ENCODE measurements around the gene PACC1.
"Not testable (repeated sequence)": the region's sequence is repeated elsewhere in the genome, so short reads cannot be mapped to it uniquely, and the experiment has no call there.

PACC1 gene

DNA sequence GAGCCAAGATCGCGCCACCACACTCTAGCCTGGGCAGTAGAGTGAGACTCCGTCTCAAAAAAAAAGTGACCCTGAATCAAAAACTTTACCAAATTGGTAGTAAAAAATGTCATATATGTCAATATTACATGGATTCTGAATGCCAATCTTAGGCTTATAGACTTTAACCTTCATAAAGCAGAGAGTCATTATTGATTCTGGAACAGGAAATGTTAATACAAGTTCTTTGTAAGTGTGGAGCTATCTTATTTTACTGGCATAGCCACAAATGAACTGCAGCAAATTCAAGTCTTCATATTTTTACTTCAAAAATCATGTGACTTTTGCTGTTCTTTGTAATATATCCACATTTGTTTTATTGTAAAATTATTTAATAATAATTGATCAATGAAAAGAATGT, 88.1 kb downstream of the PACC1 start:
- DNase-seq = no peak

- DNase-seq = no peak
Measured at GRCh38 chr1:212323066-212323465, 91.6 kb downstream of the PACC1 start.

DNA sequence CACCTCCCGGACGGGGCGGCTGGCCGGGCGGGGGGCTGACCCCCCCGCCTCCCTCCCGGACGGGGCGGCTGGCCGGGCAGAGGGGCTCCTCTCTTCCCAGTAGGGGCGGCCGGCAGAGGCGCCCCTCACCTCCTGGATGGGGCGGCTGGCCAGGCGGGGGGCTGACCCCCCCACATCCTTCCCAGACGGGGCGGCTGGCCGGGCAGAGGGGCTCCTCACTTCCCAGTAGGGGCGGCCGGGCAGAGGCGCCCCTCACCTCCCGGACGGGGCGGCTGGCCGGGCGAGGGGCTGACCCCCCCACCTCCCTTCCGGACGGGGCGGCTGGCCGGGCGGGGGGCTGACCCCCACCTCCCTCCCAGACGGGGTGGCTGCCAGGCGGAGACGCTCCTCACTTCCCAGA, 93.7 kb downstream of the PACC1 start:
- not testable (repeated sequence) for DNase-seq

DNA sequence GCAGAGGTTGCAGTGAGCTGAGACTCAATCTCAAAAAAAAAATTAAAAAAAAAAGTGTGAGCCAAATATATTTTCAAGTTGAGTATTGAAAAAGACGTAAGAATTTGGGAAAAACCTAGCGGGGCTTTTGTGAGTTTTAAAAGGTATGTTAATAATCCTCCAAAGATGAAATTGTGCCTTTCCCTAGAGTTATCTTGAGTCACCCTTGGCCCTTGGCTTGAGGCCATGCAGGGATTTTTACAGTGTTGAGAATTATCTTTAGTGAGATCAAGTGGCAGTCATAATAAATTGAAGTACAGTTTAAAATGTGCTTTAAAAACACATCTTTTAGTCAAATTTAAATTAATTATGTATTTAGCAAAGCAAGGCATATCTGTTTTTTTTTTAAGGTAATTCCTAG, 96.8 kb downstream of the PACC1 start:
- no peak for DNase-seq

DNA sequence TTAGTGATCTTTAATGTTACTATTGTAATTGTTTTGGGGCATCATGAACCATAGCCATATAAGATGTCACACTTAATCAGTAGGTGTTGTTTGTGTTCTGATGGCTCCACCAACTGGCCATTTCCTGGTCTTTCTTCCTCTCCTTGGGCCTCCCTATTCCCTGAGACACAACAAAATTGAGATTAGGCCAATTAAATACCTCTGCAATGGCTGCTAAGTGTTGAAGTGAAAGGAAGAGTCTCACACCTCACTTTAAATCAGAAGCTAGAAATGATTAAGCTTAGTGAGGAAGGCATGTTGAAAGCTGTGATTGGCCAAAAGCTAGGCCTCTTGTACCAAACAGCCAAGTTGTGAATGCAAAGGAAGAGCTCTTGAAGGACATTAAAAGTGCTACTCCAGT, 98.8 kb downstream of the PACC1 start:
- no peak for DNase-seq

DNA sequence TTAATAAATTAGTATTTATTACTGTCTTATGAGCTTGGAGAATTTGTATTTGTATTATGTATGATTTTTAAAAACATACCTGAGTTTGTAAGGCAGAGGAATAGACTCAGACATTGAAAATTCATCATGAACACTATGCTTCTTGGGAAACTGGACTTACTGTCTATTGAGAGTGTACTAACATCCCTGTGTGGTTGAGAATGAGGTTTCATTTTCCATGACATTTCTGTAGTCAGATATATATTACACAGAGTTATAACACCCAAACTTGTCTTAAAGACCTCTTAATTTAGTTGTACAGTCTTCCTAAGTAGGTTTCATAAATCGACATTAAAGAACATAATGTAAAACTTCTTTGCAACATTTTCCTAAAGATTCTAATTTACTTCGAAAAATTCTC, 99.5 kb downstream of the PACC1 start:
- DNase-seq = no peak

All from effector CD4-positive, alpha-beta T cell (primary cell).